Endothelial cell of umbilical vein (primary cell): ENCODE measurements around the gene FGFR3.

ENCODE experiments used
- CTCF ChIP-seq, 2 donors: IDR thresholded peaks; 1 replicate in 1 of 2; 2 replicates in 1 of 2; pipeline ENCODE4 v1.5.1; 2011; ENCODE audit warnings: low read length in 2 of 2, mild to moderate bottlenecking in 2 of 2, moderate library complexity in 2 of 2, control low read depth in 1 of 2, inconsistent platforms in 1 of 2, low read depth in 1 of 2; ENCODE audit not compliant: insufficient read depth in 1 of 2; ENCODE audit errors: extremely low read depth in 1 of 2
- EZH2 ChIP-seq: IDR thresholded peaks from 2 replicates; pipeline ENCODE4 v1.6.1; 2012; ENCODE audit warnings: borderline replicate concordance, low read depth, mild to moderate bottlenecking, moderate library complexity, low read length, inconsistent platforms; ENCODE audit not compliant: severe bottlenecking
- FOS ChIP-seq: IDR thresholded peaks from 2 replicates; pipeline ENCODE4 v1.6.1; 2011; ENCODE audit warnings: mild to moderate bottlenecking, low read length, moderate library complexity, borderline replicate concordance; ENCODE audit not compliant: insufficient read depth
- GATA2 ChIP-seq: IDR thresholded peaks from 2 replicates; pipeline ENCODE4 v1.7.0; 2011; ENCODE audit warnings: low read depth, mild to moderate bottlenecking, moderate library complexity, mixed read lengths, low read length; ENCODE audit not compliant: insufficient read length, insufficient read depth
- JUN ChIP-seq: IDR thresholded peaks from 2 replicates; pipeline ENCODE4 v1.6.1; 2011; ENCODE audit warnings: borderline replicate concordance, low read depth; ENCODE audit not compliant: insufficient read length, insufficient read depth
- MYC ChIP-seq: IDR thresholded peaks from one replicate; pipeline ENCODE4 v1.6.1; 2011; ENCODE audit warnings: mild to moderate bottlenecking, low read depth, low read length
- POLR2A ChIP-seq: IDR thresholded peaks from 2 replicates; pipeline ENCODE4 v1.6.1; 2012; ENCODE audit warnings: low read depth, mild to moderate bottlenecking, control low read depth, low read length
- POLR2AphosphoS5 ChIP-seq: IDR thresholded peaks from 2 replicates; pipeline ENCODE4 v1.6.1; 2012; ENCODE audit warnings: low read depth, mild to moderate bottlenecking, control low read depth, low read length, moderate library complexity; ENCODE audit not compliant: insufficient read depth
- TF ChIP-seq, protein P1 (sequence below): IDR thresholded peaks from 2 replicates; pipeline ENCODE4 v1.6.1; 2011; ENCODE audit not compliant: insufficient read depth, insufficient read length

DNA sequence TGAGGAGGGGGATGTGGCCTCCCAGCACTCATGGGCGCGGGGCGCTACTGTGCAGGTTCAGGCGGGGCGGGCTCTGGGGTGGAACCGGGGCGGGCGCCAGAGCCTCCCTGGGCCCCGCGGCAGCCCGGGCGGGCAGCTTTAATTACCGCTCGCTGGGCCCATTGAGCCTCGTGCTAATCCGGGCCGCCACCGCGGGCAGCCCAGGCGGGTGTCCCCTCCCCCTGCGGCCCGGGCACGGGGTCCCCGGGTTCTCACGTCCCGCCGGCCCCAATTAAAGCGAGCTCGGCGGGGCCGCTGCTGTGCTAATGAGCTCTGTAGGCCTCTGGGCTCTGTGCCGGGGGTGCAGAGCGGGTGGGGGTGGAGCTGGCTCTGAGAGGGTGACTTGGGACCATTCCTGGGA, 22.8 kb upstream of the FGFR3 start:
- TF ChIP-seq CTCF (IDR thresholded peaks at IDR 0.05; ENCODE audit: extremely low read depth in 1 of 2, insufficient read depth in 1 of 2, low read depth in 1 of 2, low read length in 2 of 2), result no peak
- TF ChIP-seq POLR2A, result no peak
- TF ChIP-seq GATA2, result no peak
- no peak for TF ChIP-seq EZH2
- TF ChIP-seq JUN, result no peak
- TF ChIP-seq POLR2AphosphoS5, result no peak
- TF ChIP-seq, protein P1, sequence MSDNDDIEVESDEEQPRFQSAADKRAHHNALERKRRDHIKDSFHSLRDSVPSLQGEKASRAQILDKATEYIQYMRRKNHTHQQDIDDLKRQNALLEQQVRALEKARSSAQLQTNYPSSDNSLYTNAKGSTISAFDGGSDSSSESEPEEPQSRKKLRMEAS, result no peak
- TF ChIP-seq FOS, result no peak
- no peak for TF ChIP-seq MYC
